Activated B cell treated with CpG ODN at 0.5 μM for 24 hours (primary cell): Measurements from ENCODE around the gene CNGB1. TPM values are rescaled to one million over a fixed set of nuclear protein-coding genes. Genes with fewer than 3 reads are reported as not detected.

ENCODE experiments used
- ATAC-seq: fragments of 200-7000 bp; cut with Tn5 transposase; one replicate; pipeline ENCODE4 v1.10.0; 2021; ENCODE audit warnings: low read depth, mild to moderate bottlenecking, moderate library complexity
- CTCF ChIA-PET: fragments of 350-600 bp; sonication (Branson Sonifier 250); formaldehyde crosslinking; loops from one replicate; lab custom pipeline; 2021; ENCODE audit warnings: antibody characterized with exemption; lab: Charles Lee
- POLR2A ChIA-PET: fragments of 350-600 bp; sonication (Branson Sonifier 250); formaldehyde crosslinking; loops from one replicate; lab custom pipeline; 2021; ENCODE audit warnings: antibody characterized with exemption; lab: Charles Lee
- DNase-seq: peaks from one replicate; pipeline ENCODE4 v3.0.0; 2022
- H3K27ac Mint-ChIP-seq: one replicate; pipeline ENCODE4 v1.8.0; 2020; ENCODE audit warnings: mixed read lengths
- H3K27me3 Mint-ChIP-seq: one replicate; pipeline ENCODE4 v1.8.0; 2021; ENCODE audit warnings: mixed read lengths
- H3K36me3 Mint-ChIP-seq: one replicate; pipeline ENCODE4 v1.8.0; 2021; ENCODE audit warnings: low read depth, mixed read lengths
- H3K4me1 Mint-ChIP-seq: one replicate; pipeline ENCODE4 v1.8.0; 2021; ENCODE audit warnings: mixed read lengths
- H3K4me3 Mint-ChIP-seq: one replicate; pipeline ENCODE4 v1.8.0; 2020; ENCODE audit warnings: mild to moderate bottlenecking, mixed read lengths
- H3K9me3 Mint-ChIP-seq: one replicate; pipeline ENCODE4 v1.8.0; 2020; ENCODE audit warnings: mixed read lengths
- intact Hi-C: fragments of 100-400 bp; cut with micrococcal nuclease; formaldehyde crosslinking; loops from one replicate; pipeline ENCODE4 v1.15.1; 2024
- total RNA-seq: library from RNA; stranded (reverse); gene quantifications from 2 replicates; pipeline ENCODE4 v1.2.3, GENCODE V29; 2022
- TF ChIP-seq, protein P1 (sequence below): fragments of 200-600 bp; IDR thresholded peaks from one replicate; pipeline ENCODE4 v1.8.0; 2022; ENCODE audit warnings: antibody characterized with exemption, mild to moderate bottlenecking

CNGB1 gene
- total RNA-seq, 1 donor from 2014 or later = not detected

DNA sequence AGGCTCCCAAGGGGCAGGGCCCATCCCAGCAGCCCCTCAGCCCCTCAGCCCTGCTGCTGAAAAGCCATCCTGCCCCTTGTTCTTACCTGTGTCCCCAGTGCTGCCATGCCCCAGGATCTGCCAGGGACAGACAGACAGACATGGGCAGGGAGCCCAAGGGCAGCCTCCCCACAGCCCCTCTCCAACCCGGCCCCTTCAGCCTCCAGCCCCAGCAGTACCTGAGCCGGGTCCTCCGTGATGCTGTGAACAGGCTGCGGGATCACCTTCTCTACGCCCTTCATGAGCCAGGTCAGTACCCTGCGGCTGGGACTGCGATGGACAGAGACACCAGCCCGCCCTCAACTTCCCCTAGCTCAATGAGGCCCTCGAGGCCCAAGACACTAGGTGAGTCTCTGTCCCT is 8.2 kb downstream of the CNGB1 start:
- DNase-seq (no peak), ATAC-seq (no peak)
- TF ChIP-seq, protein P1, sequence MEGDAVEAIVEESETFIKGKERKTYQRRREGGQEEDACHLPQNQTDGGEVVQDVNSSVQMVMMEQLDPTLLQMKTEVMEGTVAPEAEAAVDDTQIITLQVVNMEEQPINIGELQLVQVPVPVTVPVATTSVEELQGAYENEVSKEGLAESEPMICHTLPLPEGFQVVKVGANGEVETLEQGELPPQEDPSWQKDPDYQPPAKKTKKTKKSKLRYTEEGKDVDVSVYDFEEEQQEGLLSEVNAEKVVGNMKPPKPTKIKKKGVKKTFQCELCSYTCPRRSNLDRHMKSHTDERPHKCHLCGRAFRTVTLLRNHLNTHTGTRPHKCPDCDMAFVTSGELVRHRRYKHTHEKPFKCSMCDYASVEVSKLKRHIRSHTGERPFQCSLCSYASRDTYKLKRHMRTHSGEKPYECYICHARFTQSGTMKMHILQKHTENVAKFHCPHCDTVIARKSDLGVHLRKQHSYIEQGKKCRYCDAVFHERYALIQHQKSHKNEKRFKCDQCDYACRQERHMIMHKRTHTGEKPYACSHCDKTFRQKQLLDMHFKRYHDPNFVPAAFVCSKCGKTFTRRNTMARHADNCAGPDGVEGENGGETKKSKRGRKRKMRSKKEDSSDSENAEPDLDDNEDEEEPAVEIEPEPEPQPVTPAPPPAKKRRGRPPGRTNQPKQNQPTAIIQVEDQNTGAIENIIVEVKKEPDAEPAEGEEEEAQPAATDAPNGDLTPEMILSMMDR = no peak
- CTCF ChIA-PET = no interaction called here
- POLR2A ChIA-PET = no interaction called here
- intact Hi-C loops = no loop called here
- Mint-ChIP-seq H3K4me3 (no peak overlapping the region), H3K27me3 (peaks cover 9% of the 10 kb centered on the region), H3K36me3 (no peaks in the 10 kb centered on the region), H3K4me1 (no peaks in the 10 kb centered on the region), H3K9me3 (no peaks in the 10 kb centered on the region), H3K27ac (no peak overlapping the region)

DNA sequence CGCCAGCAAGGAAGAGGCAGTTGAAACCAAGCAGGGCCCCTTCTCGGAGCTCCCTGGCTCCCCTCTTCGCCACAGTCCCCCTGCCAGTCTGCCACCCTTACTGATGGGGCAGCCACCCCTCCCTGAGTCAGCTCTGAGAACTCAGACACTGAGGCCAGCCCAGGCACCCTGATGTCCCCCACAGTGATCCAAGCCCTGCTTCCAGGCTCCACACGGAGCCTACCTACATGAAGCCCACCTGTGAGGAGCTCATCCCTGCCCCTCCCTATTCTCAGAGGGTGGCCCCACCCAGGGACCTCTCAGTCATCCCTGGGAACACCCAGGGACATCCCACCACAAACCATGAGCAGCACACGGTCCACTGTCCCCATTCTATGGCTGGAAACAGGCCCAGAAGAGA is 8.9 kb downstream of the CNGB1 start:
- Mint-ChIP-seq H3K4me1 (no peaks in the 10 kb centered on the region), H3K27ac (no peak overlapping the region), H3K36me3 (no peaks in the 10 kb centered on the region), H3K9me3 (no peaks in the 10 kb centered on the region), H3K4me3 (no peak overlapping the region), H3K27me3 (peaks cover 9% of the 10 kb centered on the region)
- intact Hi-C loops = no loop called here
- ATAC-seq (no peak), DNase-seq (no peak)
- ChIA-PET POLR2A (no interaction called here), CTCF (no interaction called here)
- TF ChIP-seq, protein P1 = no peak

DNA sequence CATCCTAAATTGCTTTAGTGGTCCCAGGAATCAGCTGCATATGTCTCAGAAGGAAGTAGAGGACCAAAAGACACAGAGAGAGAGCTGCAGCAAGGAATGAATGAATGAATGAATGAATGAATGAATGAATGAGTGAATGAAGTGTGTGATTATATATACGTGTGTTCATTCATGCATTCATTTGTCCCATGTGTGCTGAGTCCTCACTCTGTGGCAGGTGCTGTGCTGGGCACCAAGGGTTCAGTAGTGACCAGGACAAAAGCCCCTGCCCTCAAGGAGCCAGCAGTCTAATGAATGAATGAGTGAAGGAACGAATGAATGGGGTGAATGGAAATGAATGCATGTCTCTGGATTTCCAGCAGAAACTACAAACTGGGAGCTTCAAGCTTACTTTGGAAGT is 9.4 kb downstream of the CNGB1 start:
- no peak overlapping the region for H3K4me3 Mint-ChIP-seq
- ATAC-seq (no peak), DNase-seq (no peak)
- TF ChIP-seq, protein P1 = no peak
- no peaks in the 10 kb centered on the region for H3K4me1 Mint-ChIP-seq
- no peaks in the 10 kb centered on the region for H3K36me3 Mint-ChIP-seq
- intact Hi-C loops = no loop called here
- ChIA-PET POLR2A (no interaction called here), CTCF (no interaction called here)
- H3K27ac Mint-ChIP-seq = no peak overlapping the region
- peaks cover 9% of the 10 kb centered on the region for H3K27me3 Mint-ChIP-seq
- H3K9me3 Mint-ChIP-seq = no peaks in the 10 kb centered on the region

DNA sequence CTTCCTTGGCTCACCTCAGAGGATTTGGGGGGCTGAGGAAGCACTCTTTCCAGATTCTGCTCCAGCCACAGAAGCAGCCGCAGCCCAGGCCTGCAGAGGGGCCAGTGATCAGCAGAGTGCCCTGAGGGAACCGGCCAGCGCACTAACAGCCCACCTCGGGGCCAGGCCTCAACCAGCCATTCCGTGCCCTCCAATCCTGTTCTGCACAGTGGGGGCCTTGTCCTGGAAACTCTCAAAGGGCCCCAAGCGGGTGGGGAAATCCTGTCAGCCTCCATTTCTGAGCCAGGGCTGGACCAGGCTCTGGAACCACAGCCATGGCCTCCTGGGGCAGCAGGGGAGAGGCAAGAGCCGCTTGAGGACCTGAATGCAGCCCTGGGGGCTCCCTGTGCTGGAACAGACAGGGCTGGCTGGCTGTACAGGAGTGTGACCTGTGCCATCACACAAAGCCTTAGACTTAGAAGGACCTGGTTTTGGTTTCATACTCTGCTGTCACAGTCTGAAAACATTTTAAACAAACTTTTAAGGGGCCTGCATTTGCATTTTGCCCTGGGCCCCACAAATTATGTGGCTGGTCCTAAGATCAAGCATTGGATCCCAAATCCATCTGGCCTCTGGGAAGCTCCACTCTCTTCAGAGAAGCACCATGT is 10.0 kb downstream of the CNGB1 start:
- ATAC-seq = no peak
- intact Hi-C loops = no loop called here
- peaks cover 9% of the 10 kb centered on the region for H3K27me3 Mint-ChIP-seq
- H3K4me1 Mint-ChIP-seq = no peaks in the 10 kb centered on the region
- H3K9me3 Mint-ChIP-seq = no peaks in the 10 kb centered on the region
- TF ChIP-seq, protein P1 = no peak
- no peak for DNase-seq
- no peak overlapping the region for H3K27ac Mint-ChIP-seq
- H3K4me3 Mint-ChIP-seq = no peak overlapping the region
- ChIA-PET POLR2A (no interaction called here), CTCF (no interaction called here)
- H3K36me3 Mint-ChIP-seq = no peaks in the 10 kb centered on the region

DNA sequence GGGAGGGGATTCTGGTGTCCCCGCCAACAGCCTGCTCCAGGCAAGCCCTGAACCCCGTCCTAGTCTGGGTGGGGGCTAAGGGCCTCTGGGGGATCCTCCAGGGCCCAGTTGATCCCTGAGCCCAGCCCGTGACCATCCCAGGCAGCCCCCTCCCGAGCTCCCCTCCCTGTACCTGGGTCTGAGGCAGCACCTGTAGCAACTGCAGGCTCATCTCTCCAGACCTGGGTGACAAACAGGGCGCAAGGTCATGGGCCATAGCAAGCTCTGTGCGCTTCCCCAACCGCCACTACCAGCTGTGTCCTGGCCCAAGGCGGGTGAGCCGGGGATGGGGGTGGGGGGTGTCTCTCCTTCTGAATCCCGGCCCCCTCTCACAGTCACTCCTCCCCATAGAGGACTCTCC is 10.6 kb downstream of the CNGB1 start:
- CTCF ChIA-PET = no interaction called here
- Mint-ChIP-seq H3K4me3 (no peak overlapping the region), H3K9me3 (no peaks in the 10 kb centered on the region), H3K27ac (no peak overlapping the region), H3K4me1 (no peaks in the 10 kb centered on the region), H3K36me3 (no peaks in the 10 kb centered on the region), H3K27me3 (peaks cover 9% of the 10 kb centered on the region)
- no peak for DNase-seq
- POLR2A ChIA-PET = no interaction called here
- no peak for ATAC-seq
- intact Hi-C loops = no loop called here
- TF ChIP-seq, protein P1 = no peak
